NT2/D1 (cell line): Measurements from ENCODE around the gene TLCD3B.

ENCODE experiments used
- SUZ12 ChIP-seq: IDR thresholded peaks from 2 replicates; pipeline ENCODE4 v1.6.1; 2011; ENCODE audit not compliant: insufficient read length, insufficient read depth; ENCODE audit errors: extremely low read depth
- YY1 ChIP-seq: IDR thresholded peaks from 2 replicates; pipeline ENCODE4 v1.6.1; 2011; ENCODE audit not compliant: insufficient read length, insufficient read depth
- ZNF274 ChIP-seq: IDR thresholded peaks from 2 replicates; pipeline ENCODE4 v1.6.1; 2011; ENCODE audit warnings: mild to moderate bottlenecking, low read depth, low read length

GRCh38 chr16:30025574-30025973, 5.5 kb downstream of the TLCD3B start:
- TF ChIP-seq SUZ12: no peak
- TF ChIP-seq YY1: no peak
- TF ChIP-seq ZNF274: no peak
